Activated T-helper 17 cell treated with anti-CD3 and anti-CD28 coated beads, Interleukin-2, amount 50 U/mL, for 72 hours (primary cell): ENCODE data around the gene COPRS. TPM values are rescaled to one million over a fixed set of nuclear protein-coding genes. Genes with fewer than 3 reads are reported as not detected.
"Not testable (repeated sequence)": the region's sequence is repeated elsewhere in the genome, so short reads cannot be mapped to it uniquely, and the experiment has no call there.

Experiments used
- ATAC-seq: fragments of 150-1000 bp; cut with Tn5 transposase; replicated peaks from 2 replicates; pipeline ENCODE4 v1.10.0; 2021; ENCODE audit warnings: mild to moderate bottlenecking, moderate library complexity
- H3K27ac Mint-ChIP-seq: one replicate; pipeline ENCODE4 v1.8.0; 2022; ENCODE audit warnings: mixed read lengths
- H3K27me3 Mint-ChIP-seq: one replicate; pipeline ENCODE4 v1.8.0; 2022; ENCODE audit warnings: mixed read lengths
- H3K36me3 Mint-ChIP-seq: one replicate; pipeline ENCODE4 v1.8.0; 2022; ENCODE audit warnings: low read depth, mild to moderate bottlenecking, mixed read lengths
- H3K4me1 Mint-ChIP-seq: one replicate; pipeline ENCODE4 v1.8.0; 2022; ENCODE audit warnings: mixed read lengths
- H3K4me3 Mint-ChIP-seq: one replicate; pipeline ENCODE4 v1.8.0; 2022; ENCODE audit warnings: mild to moderate bottlenecking, mixed read lengths
- H3K9me3 Mint-ChIP-seq: one replicate; pipeline ENCODE4 v1.8.0; 2022; ENCODE audit warnings: mixed read lengths
- total RNA-seq, 2 donors: library from RNA; stranded (reverse); gene quantifications; one replicate each; pipeline ENCODE4 v1.2.3, GENCODE V29; 2022

Gene COPRS
- total RNA-seq, 2 donors from 2014 or later: 29.5 to 41.6 TPM

GRCh38 chr17:31830971-31831858 lies 27.8 kb downstream of the COPRS start:
- Mint-ChIP-seq H3K36me3 (no peaks in the 10 kb centered on the region), H3K27me3 (peaks cover 11% of the 10 kb centered on the region), H3K9me3 (no peaks in the 10 kb centered on the region), H3K4me1 (no peaks in the 10 kb centered on the region), H3K27ac (no peak overlapping the region), H3K4me3 (no peak overlapping the region)
- no peak for ATAC-seq

GRCh38 chr17:31829649-31830048 lies 29.4 kb downstream of the COPRS start:
- Mint-ChIP-seq H3K4me1 (no peaks in the 10 kb centered on the region), H3K4me3 (no peak overlapping the region)
- no peak for ATAC-seq

GRCh38 chr17:31828955-31829354 lies 30.1 kb downstream of the COPRS start:
- not testable (repeated sequence) for H3K4me1 Mint-ChIP-seq

More at GRCh38 chr17:31829649-31830048, 29.4 kb downstream of the COPRS start:
- Mint-ChIP-seq H3K36me3 (no peaks in the 10 kb centered on the region), H3K27ac (no peak overlapping the region), H3K9me3 (no peaks in the 10 kb centered on the region), H3K27me3 (peaks cover 11% of the 10 kb centered on the region)

GRCh38 chr17:31825961-31826691 lies 32.9 kb downstream of the COPRS start:
- no peaks in the 10 kb centered on the region for H3K4me1 Mint-ChIP-seq
- H3K36me3 Mint-ChIP-seq: no peaks in the 10 kb centered on the region
- peaks cover 10% of the 10 kb centered on the region for H3K27me3 Mint-ChIP-seq
- H3K27ac Mint-ChIP-seq: no peak overlapping the region
- ATAC-seq: no peak
- H3K9me3 Mint-ChIP-seq: no peaks in the 10 kb centered on the region
- H3K4me3 Mint-ChIP-seq: no peak overlapping the region

More at GRCh38 chr17:31828955-31829354, 30.1 kb downstream of the COPRS start:
- H3K9me3 Mint-ChIP-seq, H3K36me3 Mint-ChIP-seq, H3K27ac Mint-ChIP-seq, H3K27me3 Mint-ChIP-seq, H3K4me3 Mint-ChIP-seq, ATAC-seq: not testable (repeated sequence)

GRCh38 chr17:31824766-31825360 lies 34.2 kb downstream of the COPRS start:
- peaks cover 14% of the 10 kb centered on the region for H3K27me3 Mint-ChIP-seq
- no peaks in the 10 kb centered on the region for H3K4me1 Mint-ChIP-seq
- no peak overlapping the region for H3K4me3 Mint-ChIP-seq
- no peaks in the 10 kb centered on the region for H3K36me3 Mint-ChIP-seq
- ATAC-seq: no peak
- H3K27ac Mint-ChIP-seq: no peak overlapping the region
- no peaks in the 10 kb centered on the region for H3K9me3 Mint-ChIP-seq

- no peak overlapping the region for H3K27ac Mint-ChIP-seq
These were observed 36.0 kb downstream of the COPRS start for GRCh38 chr17:31823014-31823413.

GRCh38 chr17:31820691-31821435 lies 38.2 kb downstream of the COPRS start:
- H3K27me3 Mint-ChIP-seq: peaks cover 6% of the 10 kb centered on the region

More at GRCh38 chr17:31823014-31823413, 36.0 kb downstream of the COPRS start:
- Mint-ChIP-seq H3K36me3 (no peaks in the 10 kb centered on the region), H3K27me3 (peaks cover 14% of the 10 kb centered on the region), H3K4me3 (no peak overlapping the region), H3K9me3 (no peaks in the 10 kb centered on the region), H3K4me1 (no peaks in the 10 kb centered on the region)
- no peak for ATAC-seq

GRCh38 chr17:31819578-31819977 lies 39.5 kb downstream of the COPRS start:
- Mint-ChIP-seq H3K9me3 (no peaks in the 10 kb centered on the region), H3K27me3 (peaks cover 6% of the 10 kb centered on the region), H3K36me3 (no peaks in the 10 kb centered on the region), H3K4me3 (no peak overlapping the region), H3K4me1 (no peaks in the 10 kb centered on the region), H3K27ac (no peak overlapping the region)
- ATAC-seq: no peak

More at GRCh38 chr17:31820691-31821435, 38.2 kb downstream of the COPRS start:
- ATAC-seq: no peak
- H3K27ac Mint-ChIP-seq: no peak overlapping the region
- H3K9me3 Mint-ChIP-seq: no peaks in the 10 kb centered on the region
- H3K4me1 Mint-ChIP-seq: no peaks in the 10 kb centered on the region
- no peaks in the 10 kb centered on the region for H3K36me3 Mint-ChIP-seq
- H3K4me3 Mint-ChIP-seq: no peak overlapping the region

- H3K36me3 Mint-ChIP-seq, ATAC-seq, H3K27me3 Mint-ChIP-seq, H3K9me3 Mint-ChIP-seq, H3K4me1 Mint-ChIP-seq, H3K4me3 Mint-ChIP-seq, H3K27ac Mint-ChIP-seq: not testable (repeated sequence)
These were observed 40.2 kb downstream of the COPRS start for GRCh38 chr17:31818863-31819262.

GRCh38 chr17:31815212-31815730 lies 43.8 kb downstream of the COPRS start:
- no peaks in the 10 kb centered on the region for H3K9me3 Mint-ChIP-seq
- ATAC-seq: no peak

GRCh38 chr17:31811101-31811500 lies 47.9 kb downstream of the COPRS start:
- no peak for ATAC-seq
- Mint-ChIP-seq H3K36me3 (no peaks in the 10 kb centered on the region), H3K9me3 (no peaks in the 10 kb centered on the region), H3K4me1 (no peaks in the 10 kb centered on the region), H3K4me3 (no peak overlapping the region), H3K27ac (no peak overlapping the region), H3K27me3 (peaks cover 12% of the 10 kb centered on the region)

More at GRCh38 chr17:31815212-31815730, 43.8 kb downstream of the COPRS start:
- H3K4me1 Mint-ChIP-seq: no peaks in the 10 kb centered on the region
- no peaks in the 10 kb centered on the region for H3K36me3 Mint-ChIP-seq
- no peak overlapping the region for H3K27ac Mint-ChIP-seq
- H3K27me3 Mint-ChIP-seq: peaks cover 11% of the 10 kb centered on the region
- no peak overlapping the region for H3K4me3 Mint-ChIP-seq

GRCh38 chr17:31809876-31810275 lies 49.2 kb downstream of the COPRS start:
- not testable (repeated sequence) for H3K4me3 Mint-ChIP-seq, H3K36me3 Mint-ChIP-seq, ATAC-seq, H3K27ac Mint-ChIP-seq, H3K9me3 Mint-ChIP-seq, H3K4me1 Mint-ChIP-seq
- peaks cover 12% of the 10 kb centered on the region for H3K27me3 Mint-ChIP-seq

- Mint-ChIP-seq H3K4me1 (no peaks in the 10 kb centered on the region), H3K4me3 (no peak overlapping the region), H3K27me3 (peaks cover 12% of the 10 kb centered on the region), H3K27ac (no peak overlapping the region), H3K36me3 (no peaks in the 10 kb centered on the region), H3K9me3 (no peaks in the 10 kb centered on the region)
- no peak for ATAC-seq
These were observed 50.5 kb downstream of the COPRS start for GRCh38 chr17:31808521-31809050.

- H3K4me3 Mint-ChIP-seq: no peak overlapping the region
- no peak for ATAC-seq
- H3K9me3 Mint-ChIP-seq: no peaks in the 10 kb centered on the region
- H3K27ac Mint-ChIP-seq: no peak overlapping the region
- peaks cover 7% of the 10 kb centered on the region for H3K27me3 Mint-ChIP-seq
- H3K36me3 Mint-ChIP-seq: no peaks in the 10 kb centered on the region
- H3K4me1 Mint-ChIP-seq: no peaks in the 10 kb centered on the region
These were observed 51.2 kb downstream of the COPRS start for GRCh38 chr17:31807846-31808245.
